NCI-H526 (cell line): ENCODE results near the gene SPATA31C1.
"Not testable (repeated sequence)": the region's sequence is repeated elsewhere in the genome, so short reads cannot be mapped to it uniquely, and the experiment has no call there.

ENCODE experiments used
- DNase-seq, 2 experiments: peaks; one replicate each; lab custom pipeline; 2025; lab: John Stamatoyannopoulos, UW

Gene SPATA31C1

DNA sequence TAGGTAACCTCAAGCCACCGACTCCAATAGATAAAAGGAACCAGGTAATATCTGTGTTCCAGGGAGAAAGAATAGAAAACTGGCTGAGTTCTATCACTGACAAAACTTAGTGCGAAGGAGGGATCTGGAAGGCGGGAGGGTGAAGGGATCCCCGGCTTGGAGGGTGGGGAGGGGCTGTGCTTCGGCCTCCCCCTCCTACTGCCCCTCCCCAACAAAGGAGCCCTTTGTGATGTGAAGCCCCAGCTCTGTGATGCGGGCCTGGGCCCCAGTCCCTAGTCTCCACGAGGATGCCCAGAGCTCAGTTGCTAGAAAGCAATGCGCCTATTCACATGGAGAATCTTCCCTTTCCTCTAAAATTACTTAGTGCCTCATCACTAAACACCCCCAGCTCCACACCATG is at the start of gene SPATA31C1:
Gene SPATA31C1 (plus strand): TSS at position 301 of the 400 bp plus-strand sequence.
- not testable (repeated sequence) for DNase-seq

DNA sequence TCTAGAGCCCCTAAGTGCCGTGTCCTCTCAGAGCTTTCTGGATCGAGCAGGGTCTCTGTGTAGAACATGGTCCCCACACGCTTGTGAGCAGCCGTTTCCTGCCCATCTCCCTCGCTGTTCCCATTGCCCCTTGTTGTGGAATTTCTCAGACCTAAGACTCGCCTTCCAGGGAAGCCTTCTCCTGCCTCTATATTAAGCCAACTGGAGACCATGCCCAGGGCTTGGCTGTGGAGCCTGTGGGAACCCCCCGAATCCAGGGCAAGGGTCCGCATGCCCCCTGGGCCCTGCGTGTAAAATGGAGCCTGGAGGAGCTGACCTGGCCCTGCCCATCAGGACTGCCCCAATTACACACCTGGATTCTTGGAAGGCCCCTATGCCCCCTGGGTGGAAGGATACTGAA is 49.6 kb upstream of the SPATA31C1 start:
- no peak for DNase-seq

DNA sequence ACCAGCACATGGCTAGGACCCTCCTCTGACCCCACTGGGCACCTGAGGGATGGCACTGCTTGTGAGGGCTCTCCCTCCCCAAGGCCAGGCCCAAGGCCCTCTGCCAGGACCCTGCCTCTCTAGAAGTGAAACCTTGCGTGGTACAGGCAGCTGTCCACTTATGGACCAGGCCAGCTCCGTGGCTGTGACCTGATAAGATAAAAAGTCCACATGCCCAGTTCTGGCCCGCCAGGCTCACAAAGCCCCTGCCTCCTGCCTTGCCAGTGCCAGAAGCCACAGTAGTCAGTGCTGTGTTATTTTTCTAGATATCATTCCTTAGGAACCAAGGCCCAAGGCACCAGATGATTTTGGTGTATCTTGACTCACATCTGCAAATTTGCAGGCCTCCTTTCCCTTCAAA is 49.1 kb upstream of the SPATA31C1 start:
- no peak for DNase-seq

DNA sequence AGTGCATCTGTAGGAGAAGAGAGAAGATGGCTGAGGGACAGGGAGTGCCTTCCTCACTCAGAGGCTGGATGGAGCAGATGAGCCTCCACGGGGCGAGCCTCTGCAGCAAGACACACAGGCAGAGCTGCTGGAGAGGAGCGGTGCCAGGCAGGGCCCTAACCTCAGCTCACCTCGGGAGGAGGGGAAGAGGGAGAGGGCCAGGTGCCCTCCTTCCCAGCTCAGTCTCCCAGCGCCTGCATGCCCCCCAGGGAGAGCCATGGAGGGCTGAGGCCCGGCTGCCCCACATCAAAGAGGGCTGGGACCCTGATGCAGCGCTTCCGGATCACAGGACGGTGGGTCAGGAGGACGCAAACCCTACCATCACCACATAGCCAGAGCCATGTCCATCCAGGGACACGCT is 48.7 kb upstream of the SPATA31C1 start:
- DNase-seq: no peak

DNA sequence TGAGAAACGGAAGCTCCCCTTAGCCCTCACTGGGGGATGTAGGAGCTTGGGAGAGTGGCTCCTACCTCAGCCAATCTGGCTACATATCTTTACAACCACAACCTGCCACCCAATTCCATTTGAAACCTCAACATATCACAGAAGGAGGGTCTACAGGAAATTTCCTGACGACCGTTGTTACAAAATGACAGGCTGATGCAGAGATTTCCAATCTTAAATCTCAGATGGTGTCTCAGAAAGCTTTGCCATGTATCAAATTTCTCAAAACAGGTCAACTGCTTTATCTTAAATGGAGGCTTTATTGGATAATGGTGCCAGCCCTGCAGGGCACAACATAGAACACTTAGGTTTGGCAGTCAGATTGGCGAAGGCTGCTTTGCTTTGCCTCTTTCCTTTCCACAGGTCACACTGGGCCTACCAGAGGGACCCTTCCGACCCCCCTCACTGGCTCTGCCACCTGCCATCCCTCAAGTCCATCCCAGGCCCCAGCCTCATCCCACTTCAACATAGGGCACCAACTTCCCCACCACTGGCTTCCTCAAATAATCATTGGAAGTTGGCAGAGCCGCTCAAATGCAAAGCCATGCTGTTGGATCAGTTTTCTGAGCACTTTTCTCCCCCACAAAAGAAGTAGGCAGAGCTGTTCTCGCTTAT is 46.2 kb upstream of the SPATA31C1 start:
- no peak for DNase-seq

DNA sequence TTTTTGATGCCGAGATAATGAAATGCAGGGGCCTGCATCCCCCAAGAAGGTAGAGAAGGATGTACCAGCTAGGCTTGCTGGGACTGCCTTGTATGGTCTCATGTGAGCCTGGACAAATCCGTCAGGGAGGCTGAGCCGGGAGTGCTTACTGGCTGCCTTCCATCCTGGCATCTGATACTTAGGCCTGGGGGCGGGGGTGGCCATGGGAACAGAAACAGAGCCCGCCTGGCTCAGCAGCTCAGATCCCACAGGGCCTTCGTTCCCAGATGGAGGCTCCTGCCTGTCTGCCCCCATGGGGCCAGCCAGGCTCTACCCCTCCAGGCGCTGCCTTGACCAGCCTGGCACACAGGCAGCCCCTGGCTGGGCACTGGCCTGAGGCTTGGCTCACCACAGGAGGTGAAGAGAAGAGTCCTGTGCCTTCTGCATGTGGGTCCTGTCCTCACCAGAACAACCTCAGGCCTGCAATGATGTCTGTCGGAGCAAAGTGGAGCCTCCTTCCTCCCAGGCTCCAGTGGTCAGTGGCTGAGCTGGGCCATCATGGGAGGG is 45.6 kb upstream of the SPATA31C1 start:
- DNase-seq: no peak

DNA sequence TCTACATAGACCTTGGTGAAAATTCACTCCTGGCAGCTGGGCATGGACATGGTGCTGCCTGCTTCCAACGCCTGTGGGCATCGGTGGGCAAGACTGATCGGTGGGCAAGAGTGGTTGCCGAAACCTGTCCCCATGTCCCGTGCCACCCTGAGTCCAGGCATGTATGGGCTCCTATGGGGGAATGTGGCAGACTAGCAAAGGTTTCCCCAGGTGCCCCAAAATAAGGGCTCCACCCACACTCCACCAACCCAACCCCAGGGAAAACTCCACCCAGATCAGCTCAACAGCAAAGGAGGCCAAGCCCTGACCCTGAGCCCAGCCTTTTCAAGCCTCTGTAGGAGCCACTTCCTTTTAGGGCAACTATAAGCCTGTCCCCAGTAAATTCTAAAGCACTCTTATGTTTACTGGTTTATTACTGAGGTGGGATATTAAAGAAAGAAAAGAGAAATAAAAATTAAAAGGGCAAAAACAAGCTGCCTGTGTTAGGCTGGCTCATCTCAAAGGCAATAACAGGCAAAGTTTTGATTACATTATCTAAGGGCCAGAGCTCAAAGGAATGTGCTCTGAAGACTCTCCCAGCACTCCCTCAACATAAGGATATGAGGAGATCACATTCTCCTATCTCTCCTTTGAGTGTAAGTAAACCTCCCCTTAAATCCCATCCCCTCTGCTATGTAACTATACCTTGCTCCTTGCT is 44.0 kb upstream of the SPATA31C1 start:
- no peak for DNase-seq

DNA sequence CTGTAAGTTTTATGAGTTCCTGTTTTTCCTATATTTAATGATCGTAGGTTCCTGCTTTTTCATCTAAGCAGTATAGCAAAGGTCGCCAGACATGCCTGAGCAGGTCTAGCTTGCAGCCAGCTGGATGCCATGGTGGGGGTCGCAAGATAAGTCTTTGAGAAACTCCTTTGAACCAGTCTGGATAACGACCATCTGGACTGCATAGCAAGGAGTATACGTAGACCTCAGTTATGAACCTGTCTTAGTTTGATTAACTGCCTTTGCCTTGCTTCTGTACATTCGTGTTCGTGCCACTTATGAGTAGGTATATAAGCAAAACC is 43.5 kb upstream of the SPATA31C1 start:
- DNase-seq: no peak

DNA sequence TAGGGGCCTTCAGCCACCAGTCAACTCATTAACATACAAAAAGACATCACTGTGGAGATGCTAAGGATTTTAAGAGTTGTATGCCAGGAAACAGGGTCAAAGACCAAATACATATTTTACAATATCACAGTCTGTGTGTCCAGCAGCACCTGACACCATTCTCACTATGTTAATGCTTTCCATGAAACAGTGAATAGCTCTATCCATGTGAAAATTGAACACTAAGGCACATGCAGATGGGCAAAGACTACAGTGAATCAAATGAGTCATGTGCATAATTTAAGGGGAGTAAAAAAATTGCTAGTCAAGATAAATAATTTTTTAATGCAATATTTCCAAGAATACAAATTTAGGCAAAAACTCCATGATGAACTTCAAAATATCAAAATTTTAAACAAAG is 42.7 kb upstream of the SPATA31C1 start:
- DNase-seq: no peak

DNA sequence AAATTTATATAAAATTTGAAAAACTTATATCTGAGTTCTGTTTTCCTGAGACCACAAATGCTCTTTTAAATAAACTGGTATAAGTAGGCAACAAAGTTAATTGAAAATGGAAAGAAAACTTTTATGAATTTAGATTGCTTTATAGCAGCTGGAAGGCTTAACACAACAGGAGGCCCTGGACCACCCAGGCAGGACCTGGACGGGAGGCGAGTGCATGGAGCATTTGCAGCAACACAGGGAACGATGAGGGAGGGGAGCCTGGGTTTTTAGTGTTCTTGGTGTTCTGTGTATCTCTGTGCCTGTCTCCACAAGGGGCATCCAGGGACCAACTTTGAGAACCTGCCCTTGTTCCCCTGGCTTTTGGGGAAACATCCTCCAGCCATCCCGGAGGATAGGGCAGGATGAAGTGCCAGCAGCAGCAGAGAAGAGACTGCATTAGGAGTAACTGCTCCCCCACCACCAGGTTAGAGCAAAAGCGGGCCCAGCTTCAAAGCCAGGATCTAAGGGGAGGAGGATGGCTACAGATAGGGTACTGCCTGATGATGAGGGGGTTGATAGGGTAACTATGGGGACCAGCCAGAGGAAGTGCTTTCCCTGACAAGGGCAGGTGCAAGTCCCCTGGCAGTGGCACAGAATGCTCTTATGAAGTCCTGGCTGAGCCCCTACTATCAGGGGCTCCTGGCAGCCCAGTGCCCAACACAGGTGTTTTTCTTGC is 41.8 kb upstream of the SPATA31C1 start:
- DNase-seq: no peak

DNA sequence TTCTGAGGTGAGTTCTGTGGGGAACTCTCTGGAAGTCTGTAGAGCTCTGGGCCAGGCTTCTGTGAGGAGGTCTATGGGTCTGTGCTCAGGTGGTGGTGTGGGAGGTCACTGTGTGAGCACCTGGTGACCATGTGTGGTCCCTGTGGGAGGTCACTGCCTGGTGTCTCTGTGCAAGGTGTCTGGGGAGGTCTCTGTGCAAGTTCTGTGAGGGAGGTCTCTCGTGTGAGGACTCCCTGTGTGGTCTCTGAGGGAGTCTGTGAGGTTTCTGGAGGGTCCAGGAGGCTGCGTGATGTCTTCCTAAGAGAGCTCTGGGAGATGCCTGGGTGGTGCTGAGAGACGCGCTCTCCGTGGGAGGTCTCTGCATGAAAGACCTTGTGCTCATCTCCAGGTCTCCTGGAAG is 41.1 kb upstream of the SPATA31C1 start:
- DNase-seq: no peak

DNA sequence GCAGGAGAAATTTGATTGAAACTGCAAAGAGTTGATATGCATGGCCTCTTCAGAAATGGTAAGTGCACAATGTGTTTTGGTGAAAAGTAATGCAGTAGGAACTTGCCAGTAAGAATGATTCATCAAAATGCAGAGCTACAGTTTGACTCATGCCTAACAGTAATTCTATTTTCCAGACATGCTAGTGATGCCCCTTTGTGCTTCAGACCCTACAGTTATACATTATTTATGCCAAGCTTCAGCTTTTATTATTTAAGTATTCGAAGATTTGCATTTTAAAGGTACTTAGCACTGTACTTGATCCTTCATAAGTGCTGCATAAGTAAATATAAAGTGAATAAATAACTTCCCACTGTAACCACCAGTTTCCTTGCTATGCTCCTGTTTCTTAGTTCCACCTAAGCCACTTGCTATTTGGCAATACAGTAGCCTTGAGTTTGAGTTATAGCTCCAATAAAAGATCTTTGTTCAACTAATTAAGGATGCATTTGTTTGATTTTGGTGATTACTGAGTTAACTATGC is 38.7 kb upstream of the SPATA31C1 start:
- no peak for DNase-seq

DNA sequence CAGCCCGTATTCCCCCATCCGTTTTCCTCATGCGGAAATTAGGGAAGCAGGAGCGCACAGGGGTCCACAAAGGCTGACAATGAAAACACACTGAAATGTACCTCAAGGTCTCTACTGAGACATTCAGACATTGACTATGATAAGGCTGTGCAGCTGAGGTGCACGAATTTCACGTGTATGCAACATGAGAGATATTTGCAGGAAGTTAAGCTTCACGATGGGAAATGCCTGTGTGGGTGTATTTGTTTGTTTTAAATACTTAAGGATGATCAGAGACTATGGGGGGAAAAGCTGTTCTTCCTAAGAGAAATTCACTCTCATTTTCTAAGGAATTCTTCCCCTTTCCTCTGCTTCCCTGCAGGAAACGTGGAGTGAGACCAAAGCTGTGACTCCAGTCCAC is 37.6 kb upstream of the SPATA31C1 start:
- no peak for DNase-seq

DNA sequence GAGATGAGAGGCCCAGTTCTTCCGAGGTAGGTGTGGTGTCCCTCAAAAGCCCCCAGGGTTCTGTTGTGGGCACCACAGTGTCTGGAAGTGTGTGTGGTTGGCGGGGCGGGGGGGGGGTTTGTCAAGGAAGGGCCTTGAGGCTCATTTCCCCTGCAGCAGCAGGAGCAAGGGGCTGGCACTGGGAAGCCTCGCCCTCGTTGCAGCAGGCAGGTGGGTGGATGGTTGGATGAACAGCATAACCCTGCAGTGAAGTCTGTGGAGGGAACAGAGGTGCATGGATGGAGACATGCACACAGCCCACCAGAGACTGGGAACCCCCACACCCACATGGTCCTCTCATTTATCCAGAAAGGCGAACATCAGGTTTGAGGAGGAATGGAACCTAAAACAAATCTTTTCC is 37.1 kb upstream of the SPATA31C1 start:
- no peak for DNase-seq

DNA sequence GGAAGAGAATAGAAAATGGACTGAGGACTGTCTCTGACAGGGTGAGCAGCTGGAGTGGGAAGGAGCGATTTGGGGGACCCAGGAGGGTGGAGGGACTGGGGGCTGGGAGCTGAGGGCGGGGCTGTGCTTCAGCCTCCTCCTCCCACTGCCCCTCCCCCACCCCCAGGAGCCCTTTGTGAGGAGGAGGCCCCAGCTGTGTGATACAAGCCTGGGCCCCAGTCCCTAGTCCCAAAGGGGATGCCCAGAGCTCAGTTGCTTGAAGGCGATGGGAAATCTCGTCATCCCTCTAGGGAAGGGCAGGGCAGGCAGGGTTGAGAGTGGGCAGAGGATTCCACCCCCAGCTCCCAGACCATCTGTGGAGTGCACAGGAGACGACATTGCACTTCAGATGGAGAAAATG is 35.1 kb upstream of the SPATA31C1 start, which contains the start of gene SPATA31E1:
Gene SPATA31E1 (plus strand): TSS at position 251 of the 400 bp plus-strand sequence. CDS start 15 bp downstream, at position 266.
- no peak for DNase-seq

DNA sequence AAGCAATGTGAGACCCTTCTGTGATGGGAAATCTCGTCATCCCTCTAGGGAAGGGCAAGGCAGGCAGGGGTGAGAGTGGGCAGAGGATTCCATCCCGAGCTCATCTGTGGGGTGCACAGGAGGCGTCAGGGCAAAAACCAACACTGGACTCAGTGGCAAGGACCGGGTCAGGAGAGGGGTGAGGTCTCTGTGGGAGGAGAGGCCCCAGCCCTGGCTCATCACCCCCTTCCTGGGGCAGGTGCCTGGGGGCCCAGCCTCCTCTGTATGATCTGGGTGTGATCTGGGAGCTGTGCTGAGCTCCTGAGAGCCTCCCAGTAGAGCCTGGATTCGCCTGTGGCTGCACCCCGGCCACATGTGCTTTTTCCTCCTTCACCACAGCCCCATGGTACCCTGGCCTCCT is 34.5 kb upstream of the SPATA31C1 start:
- DNase-seq: no peak

DNA sequence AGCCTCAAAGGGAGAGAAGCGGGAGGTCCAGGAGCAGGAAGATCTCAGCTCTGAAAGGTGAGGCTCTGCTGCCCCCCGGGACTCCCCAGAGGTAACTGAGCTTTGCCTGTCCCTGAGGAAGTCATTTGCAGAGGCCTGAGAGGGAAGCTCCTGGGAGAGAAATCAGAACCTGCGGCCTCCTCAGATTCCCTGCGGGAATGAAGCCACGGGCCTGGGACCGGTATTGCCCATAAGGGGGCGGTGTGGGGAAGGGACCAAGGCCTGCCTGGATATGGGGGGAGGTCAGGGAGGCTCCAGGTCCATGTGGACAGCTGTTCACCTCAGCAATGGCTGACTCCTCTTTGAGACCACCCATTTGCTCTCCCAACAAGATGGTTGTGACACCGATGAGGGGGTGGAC is 33.8 kb upstream of the SPATA31C1 start:
- no peak for DNase-seq

DNA sequence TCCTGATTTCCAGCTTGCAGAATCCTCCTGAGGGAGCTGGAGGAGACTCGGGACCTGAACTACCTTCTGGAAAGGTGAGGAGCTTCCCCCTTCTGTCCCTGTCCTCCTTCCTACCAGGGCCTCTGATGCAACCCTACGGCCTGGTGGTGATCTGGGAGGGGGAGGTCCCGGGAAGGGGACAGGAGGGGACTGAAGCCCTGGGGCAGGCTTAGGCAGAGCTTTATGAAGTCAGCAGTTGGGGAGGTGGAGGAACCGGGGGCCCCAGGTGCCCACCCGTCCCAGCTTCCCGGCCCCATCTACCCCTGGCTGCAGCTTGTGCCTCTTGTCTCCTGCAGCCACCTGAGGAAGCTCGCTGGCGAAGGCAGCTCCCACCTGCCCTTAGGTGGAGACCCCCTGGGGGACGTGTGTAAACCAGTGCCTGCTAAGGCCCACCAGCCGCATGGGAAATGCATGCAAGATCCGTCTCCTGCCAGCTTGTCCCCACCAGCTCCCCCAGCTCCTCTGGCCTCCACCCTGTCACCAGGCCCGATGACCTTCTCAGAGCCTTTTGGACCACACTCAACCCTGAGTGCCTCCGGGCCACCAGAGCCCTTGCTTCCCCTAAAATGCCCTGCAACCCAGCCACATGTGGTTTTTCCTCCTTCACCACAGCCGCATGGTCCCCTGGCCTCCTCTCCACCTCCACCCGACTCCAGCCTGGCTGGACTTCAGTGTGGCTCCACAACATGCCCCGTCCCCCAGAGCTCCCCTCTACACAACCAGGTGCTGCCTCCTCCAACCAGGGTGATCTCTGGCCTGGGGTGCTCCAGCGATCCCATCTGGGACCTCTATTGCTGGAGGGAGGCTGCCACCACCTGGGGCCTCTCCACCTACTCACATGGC is 32.9 kb upstream of the SPATA31C1 start:
- no peak for DNase-seq

DNA sequence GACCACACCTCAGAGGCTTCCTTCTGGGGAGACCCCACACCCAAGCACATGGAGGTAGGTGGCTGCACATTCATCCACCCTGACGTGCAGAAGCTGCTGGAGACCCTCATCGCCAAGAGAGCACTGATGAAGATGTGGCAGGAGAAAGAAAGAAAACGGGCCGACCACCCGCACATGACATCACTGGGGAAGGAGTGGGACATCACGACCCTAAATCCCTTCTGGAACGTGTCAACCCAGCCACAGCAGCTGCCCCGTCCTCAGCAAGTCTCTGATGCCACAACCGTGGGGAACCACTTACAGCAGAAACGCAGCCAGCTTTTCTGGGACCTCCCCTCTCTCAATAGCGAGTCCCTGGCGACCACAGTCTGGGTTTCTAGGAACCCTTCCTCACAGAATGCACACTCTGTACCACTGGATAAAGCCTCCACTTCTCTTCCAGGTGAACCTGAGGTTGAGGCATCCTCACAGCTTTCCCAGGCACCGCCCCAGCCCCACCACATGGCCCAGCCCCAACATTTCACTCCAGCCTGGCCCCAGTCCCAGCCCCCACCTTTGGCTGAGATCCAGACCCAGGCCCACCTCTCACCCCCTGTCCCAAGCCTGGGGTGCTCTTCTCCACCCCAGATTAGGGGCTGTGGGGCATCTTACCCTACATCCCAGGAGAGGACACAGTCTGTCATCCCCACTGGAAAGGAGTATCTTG is 32.1 kb upstream of the SPATA31C1 start:
- no peak for DNase-seq

DNA sequence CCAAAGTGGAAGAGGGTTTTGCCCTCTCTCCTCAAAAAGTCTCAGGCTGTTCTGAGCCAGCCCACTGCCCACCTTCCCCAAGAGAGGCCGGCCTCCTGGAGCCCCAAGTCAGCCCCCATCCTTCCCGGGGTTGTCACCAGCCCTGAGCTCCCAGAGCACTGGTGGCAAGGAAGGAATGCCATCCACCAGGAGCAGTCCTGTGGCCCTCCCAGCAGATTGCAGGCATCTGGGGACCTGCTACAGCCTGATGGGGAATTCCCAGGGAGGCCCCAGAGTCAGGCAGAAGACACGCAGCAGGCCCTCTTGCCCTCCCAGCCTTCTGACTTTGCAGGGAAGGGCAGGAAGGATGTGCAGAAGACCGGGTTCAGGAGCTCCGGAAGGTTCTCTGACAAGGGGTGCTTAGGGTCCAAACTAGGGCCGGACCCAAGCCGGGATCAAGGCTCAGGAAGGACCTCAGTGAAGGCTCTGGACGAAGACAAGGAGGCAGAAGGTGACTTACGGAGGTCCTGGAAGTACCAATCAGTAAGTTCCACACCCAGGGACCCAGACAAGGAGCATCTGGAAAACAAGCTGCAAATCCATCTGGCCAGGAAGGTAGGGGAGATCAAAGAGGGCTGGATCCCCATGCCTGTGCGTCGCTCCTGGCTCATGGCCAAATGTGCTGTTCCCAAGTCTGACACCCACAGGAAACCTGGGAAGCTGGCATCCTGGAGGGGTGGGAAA is 31.4 kb upstream of the SPATA31C1 start:
- no peak for DNase-seq
